GM21619 (cell line): ENCODE measurements around the gene ZNF407.

Source experiments
- ATAC-seq: cut with Tn5 transposase; IDR thresholded peaks from one replicate; pipeline ENCODE4 v1.9.1; 2021; ENCODE audit not compliant: unreplicated experiment

The ZNF407 gene

GRCh38 chr18:74784752-74785151 is 187.1 kb downstream of the ZNF407 start:
- ATAC-seq, result no peak

DNA sequence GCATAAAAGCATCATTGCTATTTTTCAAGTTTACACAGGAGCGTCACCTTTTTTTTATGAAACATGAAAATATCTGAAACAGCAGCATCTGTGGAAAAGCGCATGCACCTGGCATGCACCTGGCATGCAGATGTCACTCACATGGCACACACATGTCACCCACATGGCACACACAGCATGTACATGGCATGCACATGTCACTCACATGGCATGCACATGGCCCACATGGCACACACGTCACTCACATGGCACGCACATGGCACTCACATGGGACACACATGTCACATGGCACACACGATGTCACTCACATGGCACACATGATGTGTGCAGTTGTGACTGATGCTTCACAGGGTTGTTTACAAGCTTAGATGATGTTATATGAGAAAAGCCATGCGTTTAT is 188.0 kb downstream of the ZNF407 start:
- ATAC-seq, result no peak

DNA sequence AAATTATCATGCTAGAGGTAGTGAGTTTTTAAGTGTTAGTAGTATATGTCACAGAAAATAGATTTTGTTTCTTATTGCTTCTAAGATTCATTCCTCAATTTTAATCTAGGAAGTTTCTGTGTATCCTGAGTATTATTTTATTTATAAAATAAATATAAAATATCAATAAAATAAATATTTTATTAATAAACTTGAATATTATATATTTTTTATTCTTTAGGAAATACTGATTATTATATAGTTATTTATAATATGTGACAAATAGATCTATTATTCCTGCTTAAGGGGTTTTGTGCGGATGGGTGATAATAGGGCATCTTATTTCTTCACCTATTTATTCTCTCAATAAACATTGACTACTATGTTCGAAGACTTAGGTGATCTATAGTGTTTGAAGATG is 191.0 kb downstream of the ZNF407 start:
- ATAC-seq, result no peak

- no peak for ATAC-seq
These were observed 191.4 kb downstream of the ZNF407 start for GRCh38 chr18:74789078-74789477.

DNA sequence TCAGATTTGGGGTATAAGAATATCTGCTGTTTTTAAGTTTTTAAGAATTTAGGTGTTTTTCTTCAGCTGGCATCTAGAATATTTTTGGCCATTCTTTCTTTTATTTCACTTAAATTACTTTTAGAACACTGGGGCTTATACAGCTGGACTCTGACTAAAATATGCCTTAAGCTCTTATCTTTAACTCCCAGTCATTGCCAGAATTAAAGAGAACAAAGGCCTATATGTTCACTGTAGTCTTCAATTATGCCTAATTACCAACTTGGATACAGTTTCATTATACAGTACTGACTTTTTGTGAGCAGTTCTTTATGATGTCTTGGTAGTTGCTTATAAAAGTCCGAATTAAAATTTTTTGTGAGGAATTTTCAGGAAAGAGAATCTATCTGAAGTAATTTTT is 192.8 kb downstream of the ZNF407 start:
- ATAC-seq, result no peak

- no peak for ATAC-seq
These were observed 194.0 kb downstream of the ZNF407 start for GRCh38 chr18:74791501-74792194.

DNA sequence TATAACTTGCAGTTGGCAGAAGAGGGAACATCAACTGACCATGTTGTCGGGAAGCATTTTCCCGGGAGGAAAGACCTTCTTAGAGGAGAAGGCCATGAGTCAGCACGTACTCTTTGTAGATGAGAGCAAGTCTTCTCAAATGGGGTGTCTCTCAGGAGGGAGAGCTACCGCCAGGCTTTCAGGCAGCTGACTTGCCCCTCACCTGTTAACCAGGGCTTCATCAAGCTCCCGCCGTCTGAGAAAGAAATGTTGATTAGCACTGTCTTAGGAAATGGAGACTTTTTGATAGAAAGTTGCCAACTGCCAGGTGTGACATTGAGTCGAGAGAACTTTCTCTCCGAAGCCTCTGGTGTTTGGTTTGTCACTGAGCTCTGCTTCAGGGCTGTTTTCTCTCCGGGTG is 196.1 kb downstream of the ZNF407 start:
- ATAC-seq, result no peak

GRCh38 chr18:74795751-74796150 is 198.1 kb downstream of the ZNF407 start:
- no peak for ATAC-seq

- no peak for ATAC-seq
These were observed 198.5 kb downstream of the ZNF407 start for GRCh38 chr18:74796211-74796610.

DNA sequence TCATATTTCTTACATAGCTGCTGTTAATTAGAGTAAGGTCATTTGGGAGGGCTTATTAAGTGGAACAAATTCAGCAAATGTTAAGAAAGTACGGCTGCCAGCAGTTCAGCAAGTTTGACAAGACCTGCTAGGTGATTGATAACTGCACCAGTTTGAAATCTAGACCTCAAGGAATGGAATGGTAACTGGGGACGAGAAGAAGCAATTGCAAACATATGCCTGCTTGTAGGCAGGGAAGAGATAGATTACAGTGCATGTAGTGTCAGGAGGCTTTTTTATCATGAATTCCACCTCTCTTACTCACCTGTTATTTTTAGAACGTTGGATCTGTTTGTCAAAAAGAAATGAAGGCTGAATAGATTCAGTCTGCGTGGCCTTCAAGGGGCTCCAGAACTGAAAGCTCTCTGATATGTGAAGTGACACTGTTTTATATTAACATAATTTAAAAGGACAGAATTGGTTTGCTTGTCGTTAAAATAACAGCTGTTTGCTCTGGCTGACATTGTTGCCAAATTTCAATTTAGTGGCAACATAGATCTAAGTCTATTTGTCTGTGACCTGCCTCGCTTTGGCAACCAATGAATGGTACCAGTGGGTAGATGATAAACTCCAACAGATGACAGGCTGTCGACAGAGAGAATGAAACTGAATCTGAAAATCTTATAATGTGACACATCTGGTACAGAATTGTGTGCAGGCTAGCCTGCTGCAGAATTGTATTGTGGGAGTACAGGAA is 199.3 kb downstream of the ZNF407 start:
- ATAC-seq, result peak; percentile 100

GRCh38 chr18:74797577-74798151 is 200.0 kb downstream of the ZNF407 start:
- ATAC-seq, result peak; percentile 28

- no peak for ATAC-seq
These were observed 201.9 kb downstream of the ZNF407 start for GRCh38 chr18:74799542-74799941.

GRCh38 chr18:74800098-74800497 is 202.4 kb downstream of the ZNF407 start:
- no peak for ATAC-seq

DNA sequence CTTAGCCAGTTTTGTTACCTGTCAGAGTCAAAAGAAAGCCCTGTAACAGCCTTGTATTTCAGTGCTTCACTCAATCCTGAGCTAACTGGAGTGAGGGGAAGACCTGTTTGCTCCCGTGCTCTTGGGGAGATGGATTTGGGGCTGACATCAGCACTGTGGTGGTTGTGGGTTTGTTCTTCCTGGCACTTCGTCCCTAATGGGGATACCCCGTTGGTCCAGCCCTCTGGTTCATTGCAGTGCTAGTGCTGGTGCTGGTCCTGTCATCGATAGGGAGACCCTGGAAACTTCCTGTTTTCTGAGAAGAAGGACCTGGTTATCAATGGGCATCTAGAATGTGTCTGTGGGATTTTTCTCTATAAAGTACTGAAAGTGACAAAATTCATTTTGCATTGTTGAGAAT is 205.4 kb downstream of the ZNF407 start:
- ATAC-seq, result no peak

GRCh38 chr18:74803769-74804168 is 206.1 kb downstream of the ZNF407 start:
- no peak for ATAC-seq

DNA sequence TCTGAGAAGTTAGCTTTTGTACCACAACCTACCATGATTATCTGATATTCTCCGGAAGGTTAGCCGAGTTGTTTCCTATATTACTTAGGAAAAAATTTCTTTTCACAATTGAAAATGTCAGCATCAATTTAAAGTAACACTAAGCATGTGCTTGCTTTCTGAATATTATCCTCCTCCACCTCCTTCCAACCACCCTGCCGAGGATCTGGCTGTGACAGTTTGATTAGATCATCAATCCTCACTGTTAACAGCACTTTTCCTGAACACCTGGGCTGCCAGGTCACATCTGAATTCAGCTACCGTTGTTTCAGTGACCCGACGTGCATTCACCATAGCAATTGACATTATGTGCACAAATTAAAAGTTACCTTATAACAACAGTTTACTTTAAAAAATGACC is 207.0 kb downstream of the ZNF407 start:
- no peak for ATAC-seq

- no peak for ATAC-seq
These were observed 208.4 kb downstream of the ZNF407 start for GRCh38 chr18:74806073-74806472.

DNA sequence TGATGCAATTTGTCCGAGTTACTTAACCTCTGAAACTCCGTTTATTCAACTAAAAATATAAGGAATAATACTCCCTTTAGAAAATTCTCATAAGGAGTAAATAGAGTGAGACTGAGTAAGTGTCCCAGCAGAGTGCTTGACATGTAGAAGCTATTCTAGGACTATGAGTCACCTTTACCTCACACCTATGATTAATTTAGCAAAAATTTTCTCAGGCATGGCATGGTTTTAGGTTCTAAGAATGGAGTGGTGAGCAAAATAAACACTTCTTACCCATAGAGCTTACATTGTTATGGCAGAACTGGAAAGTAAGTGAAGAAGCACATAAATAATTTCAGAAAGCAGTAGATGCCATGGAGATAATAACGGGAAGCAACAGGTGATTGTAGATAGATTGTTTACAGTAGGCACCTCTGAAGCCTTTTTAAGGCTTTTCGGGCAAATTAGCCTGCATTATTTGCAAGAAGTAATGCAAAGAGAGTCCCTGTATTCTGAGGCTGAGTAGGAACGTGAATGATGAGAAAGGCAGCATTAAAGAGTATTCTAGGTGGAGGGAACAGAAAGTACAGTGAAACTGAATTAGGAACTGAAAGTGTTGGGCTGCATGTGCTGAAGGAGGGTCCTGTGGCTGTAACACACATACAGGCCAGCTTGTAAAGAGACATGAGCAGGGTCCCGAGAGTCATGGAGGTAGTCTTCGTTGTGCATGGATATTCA is 209.2 kb downstream of the ZNF407 start:
- ATAC-seq, result peak; percentile 97

DNA sequence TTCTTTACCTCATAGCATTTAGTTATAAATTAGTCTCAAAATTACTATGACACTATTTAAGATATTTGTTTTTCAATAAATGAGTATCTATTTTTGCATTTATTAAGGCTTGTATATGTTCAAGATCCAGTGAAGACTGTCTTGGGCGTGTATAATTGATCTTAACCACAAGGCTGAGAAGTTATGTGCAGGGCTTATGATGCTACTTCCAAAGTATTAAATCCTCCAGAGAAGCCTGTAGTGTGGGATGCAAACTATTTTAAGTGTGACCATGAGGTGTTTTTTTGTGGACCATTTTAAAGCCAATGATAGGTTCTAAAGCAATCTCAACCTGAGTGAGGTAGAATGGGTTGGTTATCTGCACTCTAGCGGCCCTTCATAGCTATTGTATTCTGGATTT is 219.9 kb downstream of the ZNF407 start:
- ATAC-seq, result no peak

GRCh38 chr18:74818516-74819175 is 221.0 kb downstream of the ZNF407 start:
- ATAC-seq, result no peak

GRCh38 chr18:74819433-74820059 is 221.9 kb downstream of the ZNF407 start:
- peak; percentile 87 for ATAC-seq
